Measurements from ENCODE around the gene MLX. TPM values are rescaled to one million over a fixed set of nuclear protein-coding genes. Genes with fewer than 3 reads are reported as not detected.
"Not testable (repeated sequence)": the region's sequence is repeated elsewhere in the genome, so short reads cannot be mapped to it uniquely, and the experiment has no call there.

Gene MLX
- total RNA-seq, 2 donors from 2014 or later = 46.2 to 57.8 TPM

- Mint-ChIP-seq H3K4me3 (no peak overlapping the region), H3K27ac (no peak overlapping the region), H3K4me1 (peaks cover 10% of the 10 kb centered on the region), H3K9me3 (no peaks in the 10 kb centered on the region), H3K27me3 (no peaks in the 10 kb centered on the region), H3K36me3 (ENCODE audit: low read depth) (no peaks in the 10 kb centered on the region)
- ATAC-seq (replicated peaks) = no peak
Measured at GRCh38 chr17:42529061-42529460, 37.8 kb upstream of the MLX start.

DNA sequence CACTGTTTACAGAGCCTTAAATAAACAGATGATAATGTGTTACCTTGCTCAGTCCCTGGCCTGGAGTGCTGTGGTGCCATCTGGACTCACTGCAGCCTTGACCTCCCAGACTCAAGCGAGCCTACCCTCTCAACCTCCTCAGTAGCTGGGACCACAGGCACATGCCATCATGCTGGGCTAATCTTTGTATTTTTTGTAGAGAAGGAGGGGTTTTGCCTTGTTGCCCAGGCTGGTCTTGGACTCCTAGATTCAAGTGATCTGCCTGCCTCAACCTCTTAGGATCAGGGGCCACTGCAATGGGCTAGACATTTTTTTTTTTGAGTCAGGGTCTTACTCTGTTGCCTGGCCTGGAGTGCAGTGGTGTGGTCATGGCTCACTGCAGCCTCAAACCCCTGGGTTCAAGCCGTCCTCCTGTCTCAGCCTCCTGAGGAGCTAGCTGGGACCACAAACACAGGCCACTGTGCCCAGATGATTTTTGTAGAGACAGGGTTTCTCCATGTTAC is 35.9 kb upstream of the MLX start:
- no peak overlapping the region for H3K27ac Mint-ChIP-seq
- H3K27me3 Mint-ChIP-seq = no peaks in the 10 kb centered on the region
- ATAC-seq (replicated peaks) = no peak
- H3K4me3 Mint-ChIP-seq = peak overlapping the region; percentile 78
- no peaks in the 10 kb centered on the region for H3K9me3 Mint-ChIP-seq
- peaks cover 16% of the 10 kb centered on the region for H3K4me1 Mint-ChIP-seq
- H3K36me3 Mint-ChIP-seq (ENCODE audit: low read depth) = no peaks in the 10 kb centered on the region

DNA sequence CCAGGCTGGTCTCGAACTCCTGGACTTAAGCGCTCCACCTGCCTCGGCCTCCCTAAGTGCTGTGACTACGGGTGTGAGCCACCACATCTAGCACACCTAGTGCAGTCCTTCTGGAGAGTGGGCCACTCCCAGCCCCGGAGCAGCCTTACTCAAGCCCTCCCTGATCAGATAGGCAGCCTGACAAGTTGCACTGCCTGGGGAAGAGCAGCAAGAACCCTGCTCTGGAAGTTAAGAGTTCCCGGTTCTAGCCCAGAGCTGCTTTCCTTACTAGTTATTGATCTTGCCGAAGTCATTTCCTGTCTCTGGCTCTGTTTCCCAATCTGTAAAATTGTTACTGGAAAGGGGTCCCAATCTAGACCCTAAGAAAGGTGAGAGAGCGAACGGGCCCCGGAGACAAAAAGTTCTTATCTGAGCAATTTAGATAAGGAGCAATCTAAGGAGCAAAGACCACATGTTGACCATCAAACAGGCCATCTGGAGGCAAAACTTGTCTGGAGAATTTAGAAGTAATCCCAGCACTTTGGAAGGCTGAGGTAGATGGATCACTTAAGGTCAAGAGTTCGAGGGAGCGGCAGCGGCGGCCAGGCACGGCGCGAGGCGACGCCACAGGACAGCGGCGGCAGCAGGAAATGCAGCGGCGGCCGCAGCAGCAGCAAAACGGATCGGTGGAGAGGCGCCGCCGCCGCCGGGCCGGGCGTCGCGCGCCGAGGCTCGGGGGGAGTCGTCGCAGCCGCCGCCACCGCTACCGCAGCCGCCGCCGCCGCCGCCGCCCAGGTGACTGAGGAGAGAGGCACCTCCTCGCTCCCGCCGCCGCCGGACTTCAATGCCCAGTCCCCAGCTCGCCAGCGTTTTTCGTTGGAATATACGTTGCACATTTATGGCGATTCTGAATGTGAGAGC is 35.2 kb upstream of the MLX start:
- Mint-ChIP-seq H3K36me3 (ENCODE audit: low read depth) (no peaks in the 10 kb centered on the region), H3K4me1 (peaks cover 16% of the 10 kb centered on the region), H3K27me3 (no peaks in the 10 kb centered on the region), H3K27ac (peak overlapping the region; percentile 59), H3K9me3 (no peaks in the 10 kb centered on the region), H3K4me3 (peak overlapping the region; percentile 78)
- ATAC-seq (replicated peaks) = peak; percentile 33

- Mint-ChIP-seq H3K4me1 (peaks cover 18% of the 10 kb centered on the region), H3K9me3 (no peaks in the 10 kb centered on the region), H3K4me3 (peak overlapping the region; percentile 90), H3K27me3 (no peaks in the 10 kb centered on the region), H3K27ac (peak overlapping the region; percentile 86), H3K36me3 (ENCODE audit: low read depth) (no peaks in the 10 kb centered on the region)
- peak; percentile 2 for ATAC-seq (replicated peaks)
Measured at GRCh38 chr17:42535155-42536047, 31.5 kb upstream of the MLX start.

GRCh38 chr17:42536048-42536371 is 30.9 kb upstream of the MLX start, which contains the start of gene NAGLU:
Gene NAGLU, plus strand, starts transcription at chr17:42536241. Its CDS starts 32 bp downstream, at chr17:42536273.
- Mint-ChIP-seq H3K9me3 (no peaks in the 10 kb centered on the region), H3K36me3 (ENCODE audit: low read depth) (no peaks in the 10 kb centered on the region), H3K4me3 (peak within 1 kb of the TSS; percentile 90), H3K27ac (peak within 1 kb of the TSS; percentile 86), H3K4me1 (peaks cover 21% of the 10 kb centered on the region), H3K27me3 (no peaks in the 10 kb centered on the region)
- ATAC-seq (replicated peaks) = peak; percentile 94

GRCh38 chr17:42536372-42537155 is 30.3 kb upstream of the MLX start:
- Mint-ChIP-seq H3K9me3 (no peaks in the 10 kb centered on the region), H3K27me3 (no peaks in the 10 kb centered on the region), H3K4me3 (peak overlapping the region; percentile 90), H3K36me3 (ENCODE audit: low read depth) (no peaks in the 10 kb centered on the region), H3K27ac (peak overlapping the region; percentile 69), H3K4me1 (peaks cover 26% of the 10 kb centered on the region)
- ATAC-seq (replicated peaks) = peak; percentile 86

DNA sequence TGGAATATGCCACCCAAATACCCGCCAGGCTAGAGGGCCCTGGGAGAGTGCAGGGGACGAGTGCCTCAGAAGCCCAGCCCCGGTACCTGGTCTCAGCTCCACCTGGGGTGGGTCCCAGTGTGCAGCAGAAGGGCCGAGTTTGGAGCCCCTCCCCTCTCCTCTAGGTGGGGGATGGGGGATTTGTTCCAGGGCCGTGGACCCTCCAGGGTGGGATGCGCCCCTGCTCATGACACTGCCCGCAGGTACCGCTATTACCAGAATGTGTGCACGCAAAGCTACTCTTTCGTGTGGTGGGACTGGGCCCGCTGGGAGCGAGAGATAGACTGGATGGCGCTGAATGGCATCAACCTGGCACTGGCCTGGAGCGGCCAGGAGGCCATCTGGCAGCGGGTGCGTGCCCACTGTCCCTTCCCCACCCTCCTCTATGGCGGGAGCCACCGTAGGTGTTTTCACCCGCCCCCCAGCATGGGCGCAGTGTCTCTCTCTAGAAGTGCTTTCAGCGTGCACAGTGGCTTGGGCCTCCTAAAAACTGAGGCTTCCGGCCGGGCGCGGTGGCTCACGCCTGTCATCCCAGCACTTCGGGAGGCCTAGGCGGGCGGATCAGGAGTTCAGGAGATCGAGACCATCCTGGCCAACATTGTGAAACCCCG is 29.6 kb upstream of the MLX start:
- ATAC-seq (replicated peaks) = no peak
- no peaks in the 10 kb centered on the region for H3K36me3 Mint-ChIP-seq (ENCODE audit: low read depth)
- H3K4me3 Mint-ChIP-seq = peak overlapping the region; percentile 90
- H3K27me3 Mint-ChIP-seq = no peaks in the 10 kb centered on the region
- no peaks in the 10 kb centered on the region for H3K9me3 Mint-ChIP-seq
- H3K27ac Mint-ChIP-seq = no peak overlapping the region
- peaks cover 26% of the 10 kb centered on the region for H3K4me1 Mint-ChIP-seq

DNA sequence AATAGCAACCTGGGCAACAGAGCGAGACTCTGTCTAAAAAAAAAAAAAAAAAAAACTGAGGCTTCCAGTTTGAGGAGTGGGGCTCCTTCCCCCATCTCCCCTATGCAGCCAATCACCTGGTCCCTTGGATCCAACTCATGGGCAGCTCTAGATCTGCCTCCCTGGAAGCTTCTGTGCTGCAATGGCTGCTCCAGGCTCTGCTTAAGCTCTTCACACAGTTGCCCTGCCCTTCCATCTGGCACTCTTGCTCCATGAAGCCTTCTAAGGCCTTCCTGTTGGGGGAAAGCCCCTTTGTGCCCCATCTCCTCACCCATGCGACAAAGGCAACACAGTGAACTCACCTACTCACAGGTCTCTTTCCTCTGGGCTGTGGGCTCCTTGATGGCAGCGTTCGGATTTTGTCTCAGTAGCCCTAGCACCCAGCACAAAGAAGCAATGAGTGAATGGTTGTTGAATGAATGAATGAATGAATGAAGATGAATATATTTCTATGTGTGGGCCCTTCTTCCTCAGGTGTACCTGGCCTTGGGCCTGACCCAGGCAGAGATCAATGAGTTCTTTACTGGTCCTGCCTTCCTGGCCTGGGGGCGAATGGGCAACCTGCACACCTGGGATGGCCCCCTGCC is 29.0 kb upstream of the MLX start:
- H3K27me3 Mint-ChIP-seq = no peaks in the 10 kb centered on the region
- H3K27ac Mint-ChIP-seq = no peak overlapping the region
- H3K36me3 Mint-ChIP-seq (ENCODE audit: low read depth) = no peaks in the 10 kb centered on the region
- H3K4me1 Mint-ChIP-seq = peaks cover 26% of the 10 kb centered on the region
- peak overlapping the region; percentile 90 for H3K4me3 Mint-ChIP-seq
- ATAC-seq (replicated peaks) = no peak
- H3K9me3 Mint-ChIP-seq = no peaks in the 10 kb centered on the region

GRCh38 chr17:42538482-42538881 is 28.4 kb upstream of the MLX start:
- no peak for ATAC-seq (replicated peaks)
- peaks cover 26% of the 10 kb centered on the region for H3K4me1 Mint-ChIP-seq
- H3K4me3 Mint-ChIP-seq = peak overlapping the region; percentile 90
- no peak overlapping the region for H3K27ac Mint-ChIP-seq
- no peaks in the 10 kb centered on the region for H3K27me3 Mint-ChIP-seq
- no peaks in the 10 kb centered on the region for H3K36me3 Mint-ChIP-seq (ENCODE audit: low read depth)
- no peaks in the 10 kb centered on the region for H3K9me3 Mint-ChIP-seq

DNA sequence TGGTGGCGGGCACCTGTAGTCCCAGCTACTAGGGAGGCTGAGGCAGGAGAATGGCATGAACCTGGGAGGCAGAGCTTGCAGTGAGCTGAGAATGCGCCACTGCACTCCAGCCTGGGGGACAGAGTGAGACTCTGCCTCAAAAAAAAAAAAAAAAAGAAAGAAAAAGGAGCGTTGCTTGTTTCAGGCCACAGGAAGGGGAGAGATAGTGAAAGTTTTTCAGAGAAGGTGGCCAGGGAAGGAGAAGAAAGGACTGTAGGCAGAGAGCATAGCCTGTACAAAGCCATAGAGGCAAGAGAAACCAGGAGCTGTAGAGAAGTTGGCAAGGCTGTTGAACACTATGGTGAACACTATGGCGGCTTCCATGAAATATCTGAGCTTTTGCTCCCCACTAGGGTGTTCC is 26.3 kb upstream of the MLX start:
- H3K27ac Mint-ChIP-seq = peak overlapping the region; percentile 77
- not testable (repeated sequence) for H3K9me3 Mint-ChIP-seq; ATAC-seq (replicated peaks); H3K36me3 Mint-ChIP-seq (ENCODE audit: low read depth); H3K27me3 Mint-ChIP-seq
- peak overlapping the region; percentile 62 for H3K4me3 Mint-ChIP-seq
- H3K4me1 Mint-ChIP-seq = peaks cover 24% of the 10 kb centered on the region

DNA sequence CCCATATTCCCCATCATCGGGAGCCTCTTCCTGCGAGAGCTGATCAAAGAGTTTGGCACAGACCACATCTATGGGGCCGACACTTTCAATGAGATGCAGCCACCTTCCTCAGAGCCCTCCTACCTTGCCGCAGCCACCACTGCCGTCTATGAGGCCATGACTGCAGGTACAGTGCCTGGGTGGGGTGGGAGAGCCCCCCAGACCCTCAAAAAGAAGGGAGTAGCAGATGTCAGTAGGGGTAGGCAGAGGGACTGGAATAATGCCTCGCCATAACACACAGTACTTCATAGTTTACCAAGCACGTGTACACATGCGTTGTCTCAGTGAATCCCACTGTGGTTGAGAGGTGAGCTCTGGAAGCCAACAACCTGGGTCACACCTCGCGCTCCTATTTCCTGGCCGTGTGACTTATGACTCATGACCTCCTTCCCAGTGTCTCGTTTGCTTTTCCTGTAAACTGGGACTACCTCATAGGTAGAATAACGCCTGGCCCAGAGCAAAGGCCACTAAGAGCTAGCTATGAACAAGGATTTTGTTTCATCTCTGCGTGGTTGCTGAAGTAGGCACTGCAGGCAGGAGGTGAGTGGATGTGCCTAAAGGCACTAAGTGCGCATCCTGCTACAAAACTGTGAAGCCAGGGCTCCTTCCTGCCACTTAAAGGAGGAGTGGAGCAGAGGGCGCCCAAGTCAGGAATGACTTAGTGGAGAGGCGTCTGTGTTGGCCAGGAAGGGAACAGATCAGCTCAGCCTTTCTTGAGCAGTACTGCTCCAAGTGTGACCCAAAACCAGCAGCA is 25.7 kb upstream of the MLX start:
- H3K4me1 Mint-ChIP-seq = peaks cover 21% of the 10 kb centered on the region
- no peaks in the 10 kb centered on the region for H3K27me3 Mint-ChIP-seq
- no peaks in the 10 kb centered on the region for H3K36me3 Mint-ChIP-seq (ENCODE audit: low read depth)
- no peaks in the 10 kb centered on the region for H3K9me3 Mint-ChIP-seq
- H3K27ac Mint-ChIP-seq = peak overlapping the region; percentile 77
- ATAC-seq (replicated peaks) = peak; percentile 47
- H3K4me3 Mint-ChIP-seq = peak overlapping the region; percentile 62

- no peak overlapping the region for H3K4me3 Mint-ChIP-seq
- peak overlapping the region; percentile 58 for H3K27ac Mint-ChIP-seq
- peaks cover 16% of the 10 kb centered on the region for H3K4me1 Mint-ChIP-seq
- H3K36me3 Mint-ChIP-seq (ENCODE audit: low read depth) = no peaks in the 10 kb centered on the region
- no peak for ATAC-seq (replicated peaks)
- H3K27me3 Mint-ChIP-seq = no peaks in the 10 kb centered on the region
- no peaks in the 10 kb centered on the region for H3K9me3 Mint-ChIP-seq
Measured at GRCh38 chr17:42543190-42544079, 23.5 kb upstream of the MLX start.

All from activated T-helper 17 cell treated with anti-CD3 and anti-CD28 coated beads, Interleukin-2, amount 50 U/mL, for 72 hours (primary cell).